GM18511 (cell line): Measurements from ENCODE around the gene ZNF300.
"Not testable (repeated sequence)": the region's sequence is repeated elsewhere in the genome, so short reads cannot be mapped to it uniquely, and the experiment has no call there.

Source experiments
- ATAC-seq: cut with Tn5 transposase; IDR thresholded peaks from one replicate; pipeline ENCODE4 v1.9.1; 2021; ENCODE audit warnings: mild to moderate bottlenecking, moderate library complexity; ENCODE audit not compliant: unreplicated experiment

Gene ZNF300

DNA sequence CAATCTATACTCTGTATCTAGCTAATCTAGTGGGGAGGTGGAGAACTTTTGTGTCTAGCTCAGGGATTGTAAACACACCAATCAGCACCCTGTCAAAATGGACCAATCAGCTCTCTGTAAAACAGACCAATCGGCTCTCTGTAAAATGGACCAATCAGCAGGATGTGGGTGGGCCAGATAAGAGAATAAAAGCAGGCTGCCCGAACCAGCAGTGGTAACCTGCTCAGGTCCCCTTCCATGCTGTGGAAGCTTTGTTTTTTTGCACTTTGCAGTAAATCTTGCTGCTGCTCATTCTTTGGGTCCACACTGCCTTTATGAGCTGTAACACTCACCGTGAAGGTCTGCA lies 58.5 kb downstream of the ZNF300 start, which contains the start of gene IRGM:
Gene IRGM, plus strand, starts transcription at position 214 of the 346 bp plus-strand sequence. CDS start 1,603 bp downstream, outside the sequence.
- not testable (repeated sequence) for ATAC-seq

DNA sequence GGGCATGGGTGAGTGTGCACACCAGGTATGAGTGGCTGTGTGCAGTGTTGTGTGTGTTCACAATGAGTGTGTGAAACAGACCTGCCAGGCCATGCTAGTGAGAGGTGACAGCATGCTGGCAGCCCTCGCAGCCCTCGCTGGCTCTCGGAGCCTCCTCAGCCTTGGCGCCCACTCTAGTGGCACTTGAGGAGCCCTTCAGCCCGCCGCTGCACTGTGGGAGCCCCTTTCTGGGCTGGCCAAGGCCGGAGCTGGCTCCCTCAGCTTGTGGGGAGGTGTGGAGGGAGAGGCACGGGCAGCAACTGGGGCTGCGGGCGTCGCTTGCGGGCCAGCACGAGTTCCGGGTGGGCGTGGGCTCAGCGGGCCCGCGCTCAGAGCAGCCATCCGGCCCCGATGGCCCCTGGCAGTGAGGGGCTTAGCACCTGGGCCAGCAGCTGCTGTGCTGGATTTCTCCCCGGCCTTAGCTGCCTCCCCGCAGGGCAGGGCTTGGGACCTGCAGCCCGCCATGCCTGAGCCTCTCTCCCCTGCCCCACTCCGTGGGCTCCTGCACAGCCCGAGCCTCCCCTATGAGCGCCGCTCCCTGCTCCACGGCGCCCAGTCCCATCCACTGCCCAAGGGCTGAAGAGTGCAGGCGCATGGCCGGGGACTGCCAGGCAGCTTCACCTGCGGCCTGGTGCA lies 59.5 kb downstream of the ZNF300 start:
- not testable (repeated sequence) for ATAC-seq
